Measurements from ENCODE around the gene PTGES. TPM values are rescaled to one million over a fixed set of nuclear protein-coding genes. Genes with fewer than 3 reads are reported as not detected.

PTGES gene
- total and polyA plus RNA-seq, 2 experiments from 2014 or later = 2.8 to 3.6 TPM

- TF ChIP-seq STAT1 (IDR thresholded peaks at IDR 0.05; ENCODE audit: unreplicated experiment) (no peak), EZH2 (IDR thresholded peaks at IDR 0.05; ENCODE audit: low read depth, unreplicated experiment) (no peak)
These were observed 55.1 kb downstream of the PTGES start (continued) for GRCh38 chr9:129697656-129698253.

GRCh38 chr9:129696944-129697655, 55.7 kb downstream of the PTGES start:
- Mint-ChIP-seq H3K36me3 (ENCODE audit: low read depth) (no peaks in the 10 kb centered on the region), H3K4me3 (peak overlapping the region; percentile 92), H3K9me3 (no peaks in the 10 kb centered on the region), H3K27ac (peak overlapping the region; percentile 78; the same call in 1 of the 2 replicates), H3K4me1 (peaks cover 6% of the 10 kb centered on the region; the same call in 2 of the 3 replicates), H3K27me3 (ENCODE audit: insufficient read depth, low read depth, poor library complexity) (peaks cover 10% of the 10 kb centered on the region)
- H3K4me1 ChIP-seq (ENCODE audit: insufficient read depth) = peaks cover 8% of the 10 kb centered on the region; the same call in 1 of the 2 replicates
- no peaks in the 10 kb centered on the region for H3K79me2 ChIP-seq (replicated peaks; ENCODE audit: insufficient read depth)
- H3F3A ChIP-seq (replicated peaks; ENCODE audit: low read depth) = no peaks in the 10 kb centered on the region
- H2AFZ ChIP-seq = peak overlapping the region; percentile 98
- H3K36me3 ChIP-seq (ENCODE audit: insufficient read depth) = no peaks in the 10 kb centered on the region
- ATAC-seq = peak; percentile 83
- H3K27me3 ChIP-seq (ENCODE audit: insufficient read depth) = peaks cover 6% of the 10 kb centered on the region
- H3K27ac ChIP-seq (ENCODE audit: low read depth) = no peak overlapping the region
- H3K9me2 ChIP-seq (ENCODE audit: insufficient read depth) = no peaks in the 10 kb centered on the region
- H3K4me2 ChIP-seq = peak overlapping the region; percentile 95
- peak; percentile 75 for DNase-seq (ENCODE audit: low spot score)
- H4K20me1 ChIP-seq (replicated peaks; ENCODE audit: insufficient read depth) = no peaks in the 10 kb centered on the region
- peak overlapping the region; percentile 84 for H3K4me3 ChIP-seq
- no peak for TF ChIP-seq ZNF114 (CRISPR knock-in tag; IDR thresholded peaks at IDR 0.05)
- TF ChIP-seq STAT1 (IDR thresholded peaks at IDR 0.05; ENCODE audit: unreplicated experiment) = no peak
- no peak for TF ChIP-seq REST (IDR thresholded peaks at IDR 0.05; ENCODE audit: unreplicated experiment)
- TF ChIP-seq JUNB (IDR thresholded peaks at IDR 0.05; ENCODE audit: unreplicated experiment) = no peak
- TF ChIP-seq ETS1 (IDR thresholded peaks at IDR 0.05) = no peak
- no peak for TF ChIP-seq EZH2phosphoT487 (IDR thresholded peaks at IDR 0.05; ENCODE audit: unreplicated experiment)
- no peak for TF ChIP-seq CTCF (conservative IDR thresholded peaks at IDR 0.05; ENCODE audit: low read depth in 2 of 2)
- TF ChIP-seq ZNF331 (CRISPR knock-in tag; IDR thresholded peaks at IDR 0.05; ENCODE audit: low read depth) = no peak
- TF ChIP-seq CREB1 (CRISPR knock-in tag; IDR thresholded peaks at IDR 0.05; ENCODE audit: low read depth) = no peak
- no peak; the same call in 1 of the 2 replicates for TF ChIP-seq POLR2AphosphoS5 (IDR thresholded peaks at IDR 0.05; ENCODE audit: low read depth)
- TF ChIP-seq NANOG (IDR thresholded peaks at IDR 0.05; ENCODE audit: borderline replicate concordance) = no peak
- TF ChIP-seq EZH2 (IDR thresholded peaks at IDR 0.05; ENCODE audit: low read depth, unreplicated experiment) = no peak

Measured in GM23338 (cell line).